SU-DHL-6 (cell line): ENCODE results near the gene EXOSC10.

Experiments used
- H2AFZ ChIP-seq: fragments of 200-600 bp; sonication (generic); 2 replicates; pipeline ENCODE4 v1.6.1; 2014; ENCODE audit warnings: low read depth, mild to moderate bottlenecking, moderate library complexity, mixed read lengths, antibody characterized with exemption, low read length; ENCODE audit not compliant: severe bottlenecking
- H3F3A ChIP-seq: fragments of 200-600 bp; shearing (Covaris generic); 2 replicates; pipeline ENCODE4 v1.6.0; 2016; ENCODE audit warnings: antibody characterized with exemption, mild to moderate bottlenecking; ENCODE audit not compliant: insufficient read depth
- H3K27ac ChIP-seq: fragments of 200-600 bp; sonication (generic); 2 replicates; pipeline ENCODE4 v1.5.1; 2016; ENCODE audit warnings: low read depth, mild to moderate bottlenecking, low read length, moderate library complexity, mixed read lengths
- H3K27me3 ChIP-seq: fragments of 200-600 bp; sonication (generic), shearing (Covaris generic); 2 replicates; pipeline ENCODE4 v1.6.0; 2014; ENCODE audit warnings: mild to moderate bottlenecking, low read length
- H3K36me3 ChIP-seq: fragments of 200-600 bp; sonication (generic); 2 replicates; pipeline ENCODE4 v1.6.1; 2014; ENCODE audit warnings: mild to moderate bottlenecking, low read length, mixed read lengths
- H3K4me2 ChIP-seq: fragments of 300-600, 200-600 bp; shearing (Covaris generic), sonication (generic); 2 replicates; pipeline ENCODE4 v1.6.0; 2014; ENCODE audit warnings: low read length, low read depth, mild to moderate bottlenecking; ENCODE audit not compliant: poor library complexity, severe bottlenecking
- H3K4me3 ChIP-seq: fragments of 200-600 bp; sonication (generic); 2 replicates; pipeline ENCODE4 v1.5.1; 2014; ENCODE audit warnings: antibody characterized with exemption, low read length, mild to moderate bottlenecking, mixed read lengths; ENCODE audit not compliant: insufficient read depth, poor library complexity, severe bottlenecking
- H3K79me2 ChIP-seq: fragments of 200-600 bp; sonication (generic); 2 replicates; pipeline ENCODE4 v1.6.1; 2014; ENCODE audit warnings: mild to moderate bottlenecking, low read length, moderate library complexity; ENCODE audit not compliant: insufficient read depth
- H3K9ac ChIP-seq: fragments of 200-600 bp; sonication (generic); 2 replicates; pipeline ENCODE4 v1.7.0; 2014; ENCODE audit warnings: mild to moderate bottlenecking, low read length
- H3K9me2 ChIP-seq: fragments of 200-600 bp; sonication (generic); replicated peaks from 2 replicates; pipeline ENCODE4 v1.6.1; 2014; ENCODE audit warnings: low read length; ENCODE audit not compliant: insufficient read depth
- H3K9me3 ChIP-seq: fragments of 200-600 bp; sonication (generic); 2 replicates; pipeline ENCODE4 v1.6.1; 2014; ENCODE audit warnings: low read length, mixed read lengths; ENCODE audit not compliant: insufficient read depth
- H4K20me1 ChIP-seq: fragments of 200-600 bp; sonication (generic); 2 replicates; pipeline ENCODE4 v1.6.1; 2014; ENCODE audit warnings: low read depth, mild to moderate bottlenecking, antibody characterized with exemption, low read length, moderate library complexity, mixed read lengths
- EZH2phosphoT487 ChIP-seq: fragments of 200-600 bp; sonication (generic), shearing (Covaris generic); conservative IDR thresholded peaks from 2 replicates; pipeline ENCODE4 v1.6.1; 2018; ENCODE audit warnings: mild to moderate bottlenecking, antibody characterized with exemption, low read length, moderate library complexity, mixed read lengths
- TF ChIP-seq, protein P1 (sequence below): fragments of 200-600 bp; sonication (generic); IDR thresholded peaks from one replicate; pipeline ENCODE4 v1.5.1; 2017; ENCODE audit warnings: antibody characterized with exemption, mild to moderate bottlenecking, low read length, moderate library complexity; ENCODE audit not compliant: insufficient read depth, poor library complexity, severe bottlenecking

EXOSC10 gene

DNA sequence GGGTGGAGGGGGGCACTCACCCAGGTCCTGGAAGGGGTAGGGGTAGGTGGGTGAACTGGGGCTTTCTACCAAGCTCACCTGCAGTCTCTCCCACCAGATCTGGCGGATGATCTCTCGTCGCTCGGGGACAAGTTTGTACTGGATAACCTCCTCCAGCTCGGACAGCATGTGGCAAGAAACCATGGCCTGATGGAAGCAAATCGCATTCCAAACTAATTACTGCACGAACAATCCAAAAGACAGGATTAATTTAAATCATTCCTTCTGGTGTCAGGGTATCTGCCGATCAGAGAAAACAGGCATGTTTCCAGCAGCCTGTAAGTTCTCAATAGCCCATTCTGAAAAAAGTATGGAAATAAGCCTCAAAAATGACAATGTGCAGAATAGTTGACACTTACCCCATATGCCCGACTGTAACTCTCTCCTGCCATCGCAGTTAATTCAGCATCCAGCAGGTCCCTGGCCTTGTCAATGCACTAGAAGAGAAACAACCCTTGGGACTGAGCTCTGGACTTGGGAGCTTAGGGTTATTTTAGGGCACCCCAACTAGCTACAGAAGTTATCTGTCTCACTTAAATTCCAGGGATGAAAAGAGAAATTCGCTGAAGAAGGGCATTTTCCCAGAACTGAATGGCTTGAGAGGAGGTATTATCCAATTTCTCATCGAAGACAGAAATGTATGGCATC lies 45.0 kb upstream of the EXOSC10 start:
- Histone ChIP-seq H4K20me1 (no peaks in the 10 kb centered on the region), H3K9me3 (no peaks in the 10 kb centered on the region), H2AFZ (no peak overlapping the region), H3K27me3 (no peaks in the 10 kb centered on the region), H3K4me2 (no peak overlapping the region), H3K4me3 (no peak overlapping the region), H3F3A (no peaks in the 10 kb centered on the region), H3K79me2 (no peaks in the 10 kb centered on the region), H3K9me2 (no peaks in the 10 kb centered on the region), H3K9ac (no peak overlapping the region), H3K36me3 (peaks cover 4% of the 10 kb centered on the region; the same call in 1 of the 2 replicates), H3K27ac (no peak overlapping the region)
- TF ChIP-seq, protein P1, sequence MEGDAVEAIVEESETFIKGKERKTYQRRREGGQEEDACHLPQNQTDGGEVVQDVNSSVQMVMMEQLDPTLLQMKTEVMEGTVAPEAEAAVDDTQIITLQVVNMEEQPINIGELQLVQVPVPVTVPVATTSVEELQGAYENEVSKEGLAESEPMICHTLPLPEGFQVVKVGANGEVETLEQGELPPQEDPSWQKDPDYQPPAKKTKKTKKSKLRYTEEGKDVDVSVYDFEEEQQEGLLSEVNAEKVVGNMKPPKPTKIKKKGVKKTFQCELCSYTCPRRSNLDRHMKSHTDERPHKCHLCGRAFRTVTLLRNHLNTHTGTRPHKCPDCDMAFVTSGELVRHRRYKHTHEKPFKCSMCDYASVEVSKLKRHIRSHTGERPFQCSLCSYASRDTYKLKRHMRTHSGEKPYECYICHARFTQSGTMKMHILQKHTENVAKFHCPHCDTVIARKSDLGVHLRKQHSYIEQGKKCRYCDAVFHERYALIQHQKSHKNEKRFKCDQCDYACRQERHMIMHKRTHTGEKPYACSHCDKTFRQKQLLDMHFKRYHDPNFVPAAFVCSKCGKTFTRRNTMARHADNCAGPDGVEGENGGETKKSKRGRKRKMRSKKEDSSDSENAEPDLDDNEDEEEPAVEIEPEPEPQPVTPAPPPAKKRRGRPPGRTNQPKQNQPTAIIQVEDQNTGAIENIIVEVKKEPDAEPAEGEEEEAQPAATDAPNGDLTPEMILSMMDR: no peak
- no peak for TF ChIP-seq EZH2phosphoT487

DNA sequence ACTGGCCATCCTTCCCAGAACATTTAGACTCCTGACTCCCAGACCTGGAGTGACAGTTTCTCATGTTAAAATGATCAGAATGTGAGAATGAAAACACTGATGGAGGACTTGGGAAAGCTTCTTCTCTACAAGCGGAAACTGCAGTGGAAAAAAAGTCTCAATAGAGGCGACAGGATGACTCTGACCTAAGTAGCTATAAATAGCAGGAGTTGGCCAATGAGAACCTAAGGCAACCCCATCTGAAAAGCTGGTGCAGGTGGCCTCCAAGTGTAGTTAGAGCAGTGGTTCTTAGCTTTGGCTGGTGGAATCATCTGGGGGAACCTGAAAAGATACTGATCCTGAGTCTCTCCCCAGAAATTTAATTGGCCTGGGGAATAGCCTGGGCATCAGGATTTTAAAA lies 44.2 kb upstream of the EXOSC10 start:
- H4K20me1 ChIP-seq: no peaks in the 10 kb centered on the region
- no peaks in the 10 kb centered on the region for H3K9me3 ChIP-seq
- H3K36me3 ChIP-seq: peaks cover 4% of the 10 kb centered on the region; the same call in 1 of the 2 replicates
- no peak overlapping the region for H3K4me2 ChIP-seq
- no peak overlapping the region for H3K4me3 ChIP-seq
- H3F3A ChIP-seq: no peaks in the 10 kb centered on the region
- TF ChIP-seq, protein P1: no peak
- TF ChIP-seq EZH2phosphoT487: no peak
- H3K9me2 ChIP-seq: no peaks in the 10 kb centered on the region
- no peaks in the 10 kb centered on the region for H3K27me3 ChIP-seq
- no peak overlapping the region for H3K27ac ChIP-seq
- no peak overlapping the region for H2AFZ ChIP-seq
- no peak overlapping the region for H3K9ac ChIP-seq
- no peaks in the 10 kb centered on the region for H3K79me2 ChIP-seq

DNA sequence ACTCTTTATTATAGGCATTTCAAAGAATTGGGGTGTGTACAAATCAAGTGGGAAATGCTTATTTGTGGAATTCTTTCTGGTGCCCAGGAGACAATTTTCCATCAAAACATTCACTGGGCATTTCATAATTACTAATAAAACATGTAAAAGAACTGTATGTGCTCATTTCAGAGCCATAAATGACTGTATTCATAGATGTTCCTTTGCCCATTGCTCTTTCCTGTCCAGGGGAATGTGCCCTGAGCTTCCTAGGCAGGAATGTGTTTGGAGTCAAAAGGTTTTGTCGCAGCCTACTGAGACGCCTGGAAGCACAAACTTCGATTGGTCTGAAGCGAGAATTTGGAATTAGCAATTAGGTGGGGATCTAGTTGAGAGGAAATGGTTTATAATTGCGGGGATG lies 43.7 kb upstream of the EXOSC10 start:
- no peak overlapping the region for H3K9ac ChIP-seq
- no peaks in the 10 kb centered on the region for H3K27me3 ChIP-seq
- H3K79me2 ChIP-seq: no peaks in the 10 kb centered on the region
- H3K27ac ChIP-seq: no peak overlapping the region
- H3K9me3 ChIP-seq: no peaks in the 10 kb centered on the region
- H3K4me3 ChIP-seq: no peak overlapping the region
- H3K4me2 ChIP-seq: no peak overlapping the region
- H3K9me2 ChIP-seq: no peaks in the 10 kb centered on the region
- H4K20me1 ChIP-seq: no peaks in the 10 kb centered on the region
- H3F3A ChIP-seq: no peaks in the 10 kb centered on the region
- H3K36me3 ChIP-seq: peaks cover 4% of the 10 kb centered on the region; the same call in 1 of the 2 replicates
- TF ChIP-seq, protein P1: no peak
- TF ChIP-seq EZH2phosphoT487: no peak
- H2AFZ ChIP-seq: no peak overlapping the region
